Measurements from ENCODE around the gene HOXC9.
"Not testable (repeated sequence)": the region's sequence is repeated elsewhere in the genome, so short reads cannot be mapped to it uniquely, and the experiment has no call there.

HOXC9 gene

DNA sequence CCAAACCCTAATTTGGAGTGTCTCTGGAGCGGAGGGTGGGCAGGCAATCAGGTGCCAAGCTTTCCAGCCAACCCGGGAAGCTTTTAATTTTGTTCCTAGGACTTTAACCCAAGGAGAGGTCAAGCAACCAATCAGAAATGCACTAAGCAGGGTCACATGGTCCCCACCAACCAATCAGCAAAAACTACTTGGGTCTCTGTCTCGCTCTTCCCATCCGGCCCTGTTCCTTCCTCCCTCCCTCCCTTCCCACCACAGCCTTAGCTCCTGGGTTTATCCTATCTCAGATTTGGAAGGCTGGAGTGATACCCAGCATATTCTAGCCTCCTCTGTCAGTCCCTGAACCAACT lies 40.2 kb downstream of the HOXC9 start:
- no peak for DNase-seq (ENCODE audit: low spot score)

DNA sequence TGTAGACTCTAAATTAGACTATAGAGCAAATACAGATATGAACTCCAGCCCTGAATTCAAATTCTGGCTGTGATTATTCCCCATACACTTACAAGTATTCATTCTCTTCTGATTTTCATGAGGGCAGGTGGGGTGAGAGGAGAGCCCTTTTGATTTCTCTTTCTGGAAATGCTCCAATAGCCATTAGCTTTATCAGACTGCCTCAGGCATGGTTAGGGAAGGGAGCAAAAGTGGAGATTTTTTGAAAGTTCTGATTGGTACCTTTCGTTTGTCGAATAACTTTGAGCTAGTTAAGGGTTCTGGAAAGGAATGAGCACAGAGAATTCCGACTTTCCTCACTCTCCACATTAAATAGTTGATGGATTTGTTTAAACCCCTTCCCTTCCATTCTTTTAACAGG lies 40.7 kb downstream of the HOXC9 start:
- DNase-seq (ENCODE audit: low spot score), result no peak

GRCh38 chr12:54041097-54041690 lies 41.2 kb downstream of the HOXC9 start:
- no peak for DNase-seq (ENCODE audit: low spot score)

- not testable (repeated sequence) for DNase-seq (ENCODE audit: low spot score)
Observed at GRCh38 chr12:54042033-54042432, 42.1 kb downstream of the HOXC9 start.

- DNase-seq (ENCODE audit: low spot score), result no peak
Observed at GRCh38 chr12:54042970-54043853, 43.3 kb downstream of the HOXC9 start.

DNA sequence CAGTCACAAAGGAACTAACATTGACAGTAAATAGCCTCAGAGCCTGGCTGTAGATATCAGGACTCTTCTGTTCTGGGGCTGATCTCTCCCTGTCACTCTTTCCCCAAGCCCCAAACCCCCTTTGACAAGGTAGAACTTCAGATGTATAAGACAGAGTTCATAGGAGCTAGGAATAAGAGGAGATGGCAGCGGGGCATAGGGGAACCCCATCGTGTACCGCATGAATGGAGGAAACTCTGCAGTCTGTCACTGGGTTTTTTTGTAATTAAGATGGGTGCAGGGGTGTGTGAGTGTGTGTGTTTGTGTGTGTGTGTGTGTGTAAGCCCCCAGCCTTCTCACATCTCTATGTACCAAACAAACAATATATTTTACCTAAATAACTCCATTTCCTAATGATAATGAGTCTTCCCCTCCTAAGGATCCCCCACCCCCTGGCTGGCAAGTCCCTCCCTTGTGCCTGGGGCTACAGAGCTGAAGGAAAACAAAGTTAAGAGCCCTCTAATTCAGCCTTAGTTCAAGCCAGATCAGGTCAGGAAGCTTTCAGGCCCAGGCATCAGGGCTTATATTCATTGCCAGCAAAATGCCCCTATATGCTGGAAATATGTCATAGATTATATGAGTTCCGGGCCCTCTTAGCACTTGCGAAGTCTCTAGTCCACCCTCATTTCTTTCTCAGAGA lies 44.6 kb downstream of the HOXC9 start:
- DNase-seq (ENCODE audit: low spot score), result no peak

- DNase-seq (ENCODE audit: low spot score), result no peak
Observed at GRCh38 chr12:54045401-54045800, 45.4 kb downstream of the HOXC9 start.

DNA sequence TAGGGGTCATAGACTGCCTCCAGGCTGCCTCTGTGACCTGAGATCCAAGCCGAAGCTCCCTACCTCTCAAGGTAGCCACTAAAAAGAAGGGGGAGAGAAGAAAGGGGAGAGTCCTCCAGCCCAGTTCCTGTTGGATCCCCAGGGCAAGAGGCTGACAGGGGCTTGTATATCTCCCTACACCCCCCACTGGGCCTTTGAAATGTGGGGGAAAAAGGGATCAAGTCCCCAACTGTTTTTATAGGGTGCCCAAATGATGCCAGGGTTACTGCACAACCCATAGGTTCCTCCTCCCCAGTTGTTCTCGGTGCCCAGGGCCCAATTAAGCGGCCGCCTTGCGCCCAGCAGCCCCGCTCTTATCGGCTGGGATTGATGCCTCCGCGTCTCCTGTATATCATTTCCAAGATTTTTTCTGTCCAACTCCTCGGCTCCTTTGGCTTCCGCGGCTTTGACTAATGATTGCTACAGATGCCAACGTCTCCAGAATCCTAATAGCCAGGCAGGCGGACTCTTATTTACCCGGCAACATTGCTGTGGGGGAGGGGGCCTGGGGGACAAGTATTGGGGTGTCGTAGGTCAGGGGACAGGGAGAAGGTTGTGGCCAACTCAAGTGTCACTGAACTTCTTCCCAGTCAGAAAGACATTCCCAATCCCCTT lies 46.0 kb downstream of the HOXC9 start:
- no peak for DNase-seq (ENCODE audit: low spot score)

- no peak for DNase-seq (ENCODE audit: low spot score)
Observed at GRCh38 chr12:54046809-54047159, 46.8 kb downstream of the HOXC9 start.

- DNase-seq (ENCODE audit: low spot score), result no peak
Observed at GRCh38 chr12:54047160-54047963, 47.4 kb downstream of the HOXC9 start.

DNA sequence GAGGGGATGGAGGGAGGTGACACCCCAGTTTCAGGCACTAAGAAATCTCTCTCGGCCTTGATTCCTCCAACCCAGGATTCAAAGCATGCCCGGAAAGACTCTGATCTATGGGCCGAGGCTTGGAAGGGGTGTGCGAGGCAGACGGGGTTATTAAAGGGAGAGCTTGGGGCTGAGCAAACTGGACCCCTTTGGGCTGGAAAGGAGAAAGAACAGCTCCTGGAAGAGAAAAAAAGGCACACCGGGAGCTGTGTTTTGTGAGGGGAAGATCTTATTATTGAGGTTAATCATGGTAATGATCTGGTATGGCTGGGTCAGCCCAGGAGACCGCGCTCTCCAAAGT lies 48.0 kb downstream of the HOXC9 start:
- DNase-seq (ENCODE audit: low spot score), result no peak

GRCh38 chr12:54048406-54049093 lies 48.6 kb downstream of the HOXC9 start:
- no peak for DNase-seq (ENCODE audit: low spot score)

DNA sequence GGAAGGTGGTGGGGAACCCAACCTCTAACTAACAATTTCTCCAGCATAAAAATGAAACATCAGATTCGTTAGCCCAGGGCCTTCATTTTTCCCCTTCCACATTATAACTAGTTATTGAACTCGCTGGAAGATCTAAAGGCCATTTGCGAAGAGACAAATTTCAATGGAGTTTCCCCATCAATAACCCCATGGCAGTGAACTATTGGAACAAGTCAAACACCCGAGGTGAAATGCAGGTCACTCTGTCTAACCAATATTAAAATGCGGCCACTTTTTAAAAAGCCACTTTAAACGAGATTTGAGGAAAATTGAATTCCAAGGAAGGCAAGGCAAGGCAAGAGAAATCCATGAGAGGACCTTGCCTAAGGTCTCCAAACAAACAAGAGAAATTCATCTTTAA lies 49.1 kb downstream of the HOXC9 start:
- no peak for DNase-seq (ENCODE audit: low spot score)

DNA sequence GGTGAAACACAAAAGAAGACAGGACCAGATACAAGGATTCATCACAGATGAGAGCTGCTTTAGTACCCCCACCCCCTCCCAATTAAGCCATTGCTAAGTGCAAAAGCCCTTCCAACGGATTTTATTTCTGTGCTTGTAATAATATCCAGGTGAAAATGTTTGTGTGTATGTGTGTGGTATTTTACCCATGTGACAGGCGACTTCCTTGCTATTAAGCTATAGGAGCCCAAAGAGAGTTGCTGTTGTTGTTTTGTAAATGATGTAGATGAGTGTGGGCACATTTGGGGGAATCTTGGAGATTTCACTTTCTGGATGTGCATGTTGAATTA lies 50.5 kb downstream of the HOXC9 start:
- no peak for DNase-seq (ENCODE audit: low spot score)

DNA sequence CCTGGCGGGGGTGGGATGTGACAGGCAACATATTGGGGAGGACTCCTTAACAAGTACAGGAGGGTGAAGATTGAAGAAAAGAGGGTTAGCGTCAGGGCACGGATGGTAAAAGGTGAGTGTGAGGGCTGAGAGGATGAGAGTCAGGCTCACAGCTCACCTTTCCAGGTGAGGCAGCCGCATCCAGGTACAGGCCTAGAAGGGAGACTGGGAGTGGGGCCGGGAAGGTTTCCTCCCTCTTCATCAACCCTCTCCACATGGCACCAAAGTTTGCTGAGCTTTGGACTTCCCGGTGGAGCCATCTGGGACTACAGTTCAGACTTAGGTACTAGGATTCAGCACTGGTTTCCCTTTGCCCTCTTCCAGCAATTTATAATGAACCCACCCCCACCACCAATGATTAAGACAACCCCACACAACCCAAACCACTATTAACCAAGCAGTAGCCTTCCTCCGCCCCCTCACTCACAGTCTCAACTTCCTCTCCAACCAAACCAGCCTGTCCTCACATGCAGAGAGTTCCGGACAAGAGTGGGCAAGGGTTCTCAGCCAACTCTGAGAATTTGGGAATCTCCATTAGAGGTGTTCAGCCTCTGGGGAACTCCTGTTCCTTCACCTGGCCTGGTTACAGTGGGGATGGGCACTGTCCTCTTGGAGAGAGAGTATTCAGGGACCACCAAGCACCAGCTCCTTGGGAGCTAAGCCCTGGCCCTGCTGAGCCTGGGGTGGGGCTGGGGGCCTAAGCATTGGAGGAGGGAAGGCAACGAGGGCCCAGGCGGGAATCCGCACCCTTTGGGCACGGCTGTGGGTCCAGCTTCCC lies 51.3 kb downstream of the HOXC9 start:
- no peak for DNase-seq (ENCODE audit: low spot score)

- no peak for DNase-seq (ENCODE audit: low spot score)
Observed at GRCh38 chr12:54051874-54052437, 52.0 kb downstream of the HOXC9 start.

DNA sequence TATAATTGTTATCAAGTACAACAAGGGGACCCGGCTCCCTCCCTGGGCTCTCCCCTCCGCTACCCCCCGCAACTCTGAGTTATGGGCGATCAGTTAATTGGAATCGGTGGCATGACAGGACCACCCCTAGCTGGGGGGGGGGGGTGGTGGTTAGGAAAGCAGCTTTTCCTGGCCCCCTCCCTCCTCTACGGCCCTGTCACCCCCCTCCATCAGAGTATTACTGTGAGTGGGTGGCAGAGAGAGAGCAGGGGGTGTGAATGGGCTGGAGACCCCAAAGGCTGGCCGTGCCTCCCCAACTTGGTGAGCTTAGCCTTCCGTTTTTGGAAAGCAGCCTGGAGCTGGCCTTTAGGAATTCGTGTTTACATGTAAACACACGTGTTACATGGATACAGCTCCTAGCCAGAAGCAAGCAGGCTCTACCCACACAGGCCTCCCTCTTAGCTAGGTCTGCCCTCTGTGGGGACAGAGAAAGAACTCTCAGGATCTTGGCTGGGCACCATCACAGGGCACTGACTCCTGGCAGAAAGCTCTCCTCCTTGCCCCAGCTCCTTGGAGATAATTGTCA lies 52.6 kb downstream of the HOXC9 start:
- DNase-seq (ENCODE audit: low spot score), result no peak

All from globus pallidus (tissue), 1 donor.